Spleen (tissue), 11 donors: ENCODE data around the gene EHD4. TPM values are rescaled to one million over a fixed set of nuclear protein-coding genes. Genes with fewer than 3 reads are reported as not detected.
A peak's percentile ranks its signal among the peaks of the same experiment; 100 is the strongest.

ENCODE experiments used
- DNase-seq: peaks from one replicate; pipeline ENCODE4 v3.0.0-alpha.2; 2020
- H3K27ac ChIP-seq, 8 donors: fragments of 200-600 bp; sonication (generic) in 7 of 8; 1 replicate in 4 of 8; 2 replicates in 4 of 8; pipeline versions ENCODE4 v1.5.0 to v1.8.0; 2016 to 2021; ENCODE audit warnings: inconsistent platforms in 4 of 8, mild to moderate bottlenecking in 4 of 8, moderate library complexity in 1 of 8
- H3K27me3 ChIP-seq, 7 donors: fragments of 200-600 bp; sonication (generic) in 6 of 7; replicated peaks in 1 of 7; 1 replicate in 4 of 7; 2 replicates in 3 of 7; pipeline versions ENCODE4 v1.5.0 to v1.8.0; 2016 to 2021; ENCODE audit warnings: inconsistent platforms in 3 of 7, mild to moderate bottlenecking in 1 of 7
- H3K36me3 ChIP-seq, 6 donors: fragments of 200-600 bp; sonication (generic) in 5 of 6; 1 replicate in 4 of 6; 2 replicates in 2 of 6; pipeline versions ENCODE4 v1.5.0 to v1.8.0; 2016 to 2021; ENCODE audit warnings: inconsistent platforms in 2 of 6
- H3K4me1 ChIP-seq, 6 donors: fragments of 200-600 bp; sonication (generic) in 5 of 6; 1 replicate in 3 of 6; 2 replicates in 3 of 6; pipeline versions ENCODE4 v1.5.0 to v1.8.0; 2016 to 2021; ENCODE audit warnings: inconsistent platforms in 3 of 6
- H3K4me3 ChIP-seq, 8 donors: fragments of 200-600 bp; sonication (generic) in 7 of 8; 1 replicate in 4 of 8; 2 replicates in 4 of 8; pipeline versions ENCODE4 v1.5.0 to v1.8.0; 2016 to 2021; ENCODE audit warnings: inconsistent platforms in 4 of 8, mild to moderate bottlenecking in 4 of 8, moderate library complexity in 2 of 8
- H3K9me3 ChIP-seq, 8 donors: fragments of 200-600 bp; sonication (generic) in 7 of 8; 1 replicate in 4 of 8; 2 replicates in 4 of 8; pipeline versions ENCODE4 v1.5.0 to v1.8.0; 2016 to 2021; ENCODE audit warnings: inconsistent platforms in 4 of 8
- CTCF ChIP-seq, 11 experiments: fragments of 200-600 bp in 7 of 11; fragments of 450-650 bp in 4 of 11; sonication (generic) in 4 of 11; IDR thresholded peaks in 8 of 11; conservative IDR thresholded peaks in 3 of 11; 1 replicate in 7 of 11; 2 replicates in 4 of 11; pipeline versions ENCODE4 v1.4.0 to v1.8.0; 2016 to 2021; ENCODE audit warnings: antibody characterized with exemption in 11 of 11, inconsistent platforms in 4 of 11, mild to moderate bottlenecking in 1 of 11
- POLR2A ChIP-seq, 3 donors: fragments of 450-650 bp; IDR thresholded peaks; one replicate each; pipeline ENCODE4 v1.5.1; 2017; ENCODE audit warnings: antibody characterized with exemption in 3 of 3, mild to moderate bottlenecking in 1 of 3
- POLR2AphosphoS5 ChIP-seq, 3 donors: sonication (generic); formaldehyde crosslinking; IDR thresholded peaks; one replicate each; pipeline ENCODE4 v1.5.1; 2017; ENCODE audit warnings: antibody characterized with exemption in 3 of 3
- WGBS, 5 donors: extraction: QIAGEN DNeasy Blood & Tissue Kit in 3 of 5; methylation state at CpG; one replicate each; pipeline versions ENCODE4 v1.1.5 to v1.1.7; 2013 to 2018; 5-methylcytosine and 5-hydroxymethylcytosine counted together
- intact Hi-C: fragments of 100-400 bp; cut with DNase I; formaldehyde crosslinking; loops from one replicate; pipeline ENCODE4 v1.15.0; 2023; ENCODE audit warnings: low total_unique reads
- polyA plus RNA-seq, 3 donors: library from polyadenylated mRNA; stranded (reverse); fragments of 200-250 nt; gene quantifications; one replicate each; pipeline ENCODE4 v1.2.1, GENCODE V29; 2013
- total RNA-seq, 7 donors: library from RNA; depleted of rRNA in 3 of 7; stranded (reverse); fragments of >200 nt in 3 of 7; fragmentation: NEBNext Ultra II Directional in 4 of 7; extraction: Animal tissue kit (Norgen Biotek cat#: 25700) in 4 of 7; gene quantifications; one replicate each; pipeline versions ENCODE4 v1.1.0 to v1.2.1, GENCODE V29; 2016 to 2021
- donor health status: healthy with polysubstance abuse.
- donor health status: DM: no; HTN: no; CAD: no; lungs with moderate emphysema.
- donor health status: DM: no; HTN: no; CAD: no.
- donor health status: Bipolar disorder and iron deficiency.
- donor health status: healthy.
- donor health status: DM: no; HTN: no; CAD: no.
- donor health status: DM: yes; HTN: yes; CAD: no.

EHD4 gene
- total and polyA plus RNA-seq, 10 donors, result 5.5 to 33.2 (median 21.7) TPM

GRCh38 chr15:41930867-41931222, 41.5 kb downstream of the EHD4 start:
- no peak for TF ChIP-seq POLR2A (IDR thresholded peaks at IDR 0.05)
- no peak for TF ChIP-seq POLR2AphosphoS5 (IDR thresholded peaks at IDR 0.05)
- no peak for TF ChIP-seq CTCF (IDR thresholded peaks at IDR 0.05 in 8 of 11, conservative IDR thresholded peaks at IDR 0.05 in 3 of 11)
- DNase-seq, result no peak
- Histone ChIP-seq H3K9me3 (no peaks in the 10 kb centered on the region), H3K4me1 (peaks cover 47 to 98% (median 83%) of the 10 kb centered on the region in 6 donors), H3K36me3 (peaks cover 0 to 9% (median 0%) of the 10 kb centered on the region in 6 donors), H3K27ac (peak overlapping the region in 3 of 8 donors; percentile 74 to 79 (median 76)), H3K4me3 (no peak overlapping the region), H3K27me3 (no peaks in the 10 kb centered on the region)
- intact Hi-C loops, result no loop called here
- whole genome bisulfite sequencing, 5 donors, result 93 to 99% (median 96%) methylated on average over 2 of the region's 2 CpGs

GRCh38 chr15:41930221-41930866, 42.0 kb downstream of the EHD4 start:
- Histone ChIP-seq H3K27ac (peak overlapping the region in 4 of 8 donors; percentile 58 to 79 (median 75)), H3K4me3 (no peak overlapping the region), H3K4me1 (peaks cover 44 to 98% (median 83%) of the 10 kb centered on the region in 6 donors), H3K36me3 (peaks cover 0 to 9% (median 0%) of the 10 kb centered on the region in 6 donors), H3K27me3 (no peaks in the 10 kb centered on the region), H3K9me3 (no peaks in the 10 kb centered on the region)
- intact Hi-C loops, result no loop called here
- no peak for TF ChIP-seq POLR2AphosphoS5 (IDR thresholded peaks at IDR 0.05)
- TF ChIP-seq CTCF (IDR thresholded peaks at IDR 0.05 in 8 of 11, conservative IDR thresholded peaks at IDR 0.05 in 3 of 11), result peak in 1 of 11 experiments; percentile 19
- no peak for DNase-seq
- WGBS, 5 donors, result 62 to 70% (median 65%) methylated on average over 8 of the region's 8 CpGs

GRCh38 chr15:41928637-41929620, 43.4 kb downstream of the EHD4 start:
- whole genome bisulfite sequencing, 5 donors, result 44 to 54% (median 51%) methylated on average over 16 of the region's 16 CpGs
- Histone ChIP-seq H3K4me1 (peaks cover 29 to 98% (median 81%) of the 10 kb centered on the region in 6 donors), H3K9me3 (no peaks in the 10 kb centered on the region), H3K27ac (peak overlapping the region in 7 of 8 donors; percentile 47 to 79 (median 74)), H3K27me3 (no peaks in the 10 kb centered on the region), H3K4me3 (peak overlapping the region in 1 of 8 donors; percentile 8), H3K36me3 (peaks cover 0 to 17% (median 0%) of the 10 kb centered on the region in 6 donors)
- peak; percentile 87 for DNase-seq
- no peak for TF ChIP-seq POLR2A (IDR thresholded peaks at IDR 0.05)
- TF ChIP-seq POLR2AphosphoS5 (IDR thresholded peaks at IDR 0.05), result peak; percentile 52 to 76 (median 75)
- TF ChIP-seq CTCF (IDR thresholded peaks at IDR 0.05 in 8 of 11, conservative IDR thresholded peaks at IDR 0.05 in 3 of 11), result no peak
- intact Hi-C loops, result no loop called here
